ENCODE measurements around the gene DLGAP1.

The DLGAP1 gene

GRCh38 chr18:3554811-3555427 lies 900.2 kb downstream of the DLGAP1 start:
- H3K9ac ChIP-seq (ENCODE audit: low read length): no peak overlapping the region
- no peaks in the 10 kb centered on the region for H3K4me1 ChIP-seq (ENCODE audit: insufficient read depth, low read length, severe bottlenecking)
- H3K4me3 ChIP-seq (ENCODE audit: low read depth, low read length, poor library complexity, severe bottlenecking): no peak overlapping the region
- H3K9me3 ChIP-seq (ENCODE audit: low read length): no peaks in the 10 kb centered on the region
- no peaks in the 10 kb centered on the region for H3K79me2 ChIP-seq (ENCODE audit: insufficient read depth, low read length)
- no peaks in the 10 kb centered on the region for H3K27me3 ChIP-seq (ENCODE audit: insufficient read depth, low read length)
- no peaks in the 10 kb centered on the region for H3K9me2 ChIP-seq (ENCODE audit: low read depth, low read length)
- H3K36me3 ChIP-seq (ENCODE audit: insufficient read depth, low read length): no peaks in the 10 kb centered on the region
- no peak overlapping the region for H3K4me2 ChIP-seq (ENCODE audit: low read length)
- H3K27ac ChIP-seq (ENCODE audit: low read depth, low read length, poor library complexity, severe bottlenecking): no peak overlapping the region
- TF ChIP-seq EZH2 (IDR thresholded peaks at IDR 0.05; ENCODE audit: borderline replicate concordance, low read length) (no peak), CTCF (IDR thresholded peaks at IDR 0.05; ENCODE audit: low read length) (no peak)
- no peak overlapping the region for H2AFZ ChIP-seq (ENCODE audit: low read length)
- no peaks in the 10 kb centered on the region for H4K20me1 ChIP-seq (ENCODE audit: insufficient read depth, low read length)
- H3F3A ChIP-seq (ENCODE audit: insufficient read depth, low read length): no peaks in the 10 kb centered on the region

GRCh38 chr18:3554091-3554601 lies 901.0 kb downstream of the DLGAP1 start:
- H3K9ac ChIP-seq (ENCODE audit: low read length): no peak overlapping the region
- H2AFZ ChIP-seq (ENCODE audit: low read length): no peak overlapping the region
- H3K4me3 ChIP-seq (ENCODE audit: low read depth, low read length, poor library complexity, severe bottlenecking): no peak overlapping the region
- H3K27ac ChIP-seq (ENCODE audit: low read depth, low read length, poor library complexity, severe bottlenecking): no peak overlapping the region
- no peaks in the 10 kb centered on the region for H3K36me3 ChIP-seq (ENCODE audit: insufficient read depth, low read length)
- H3K9me2 ChIP-seq (ENCODE audit: low read depth, low read length): no peaks in the 10 kb centered on the region
- H3K27me3 ChIP-seq (ENCODE audit: insufficient read depth, low read length): no peaks in the 10 kb centered on the region
- TF ChIP-seq CTCF (IDR thresholded peaks at IDR 0.05; ENCODE audit: low read length) (no peak), EZH2 (IDR thresholded peaks at IDR 0.05; ENCODE audit: borderline replicate concordance, low read length) (no peak)
- H3K79me2 ChIP-seq (ENCODE audit: insufficient read depth, low read length): no peaks in the 10 kb centered on the region
- H3K9me3 ChIP-seq (ENCODE audit: low read length): no peaks in the 10 kb centered on the region
- H3K4me2 ChIP-seq (ENCODE audit: low read length): no peak overlapping the region
- H4K20me1 ChIP-seq (ENCODE audit: insufficient read depth, low read length): no peaks in the 10 kb centered on the region
- H3K4me1 ChIP-seq (ENCODE audit: insufficient read depth, low read length, severe bottlenecking): no peaks in the 10 kb centered on the region
- H3F3A ChIP-seq (ENCODE audit: insufficient read depth, low read length): no peaks in the 10 kb centered on the region

- TF ChIP-seq CTCF (IDR thresholded peaks at IDR 0.05; ENCODE audit: low read length) (no peak), EZH2 (IDR thresholded peaks at IDR 0.05; ENCODE audit: borderline replicate concordance, low read length) (no peak)
- H3K4me1 ChIP-seq (ENCODE audit: insufficient read depth, low read length, severe bottlenecking): no peaks in the 10 kb centered on the region
- no peak overlapping the region for H3K4me3 ChIP-seq (ENCODE audit: low read depth, low read length, poor library complexity, severe bottlenecking)
- H3K79me2 ChIP-seq (ENCODE audit: insufficient read depth, low read length): no peaks in the 10 kb centered on the region
- no peak overlapping the region for H3K9ac ChIP-seq (ENCODE audit: low read length)
- H3K9me3 ChIP-seq (ENCODE audit: low read length): no peaks in the 10 kb centered on the region
- H3F3A ChIP-seq (ENCODE audit: insufficient read depth, low read length): no peaks in the 10 kb centered on the region
- no peaks in the 10 kb centered on the region for H3K9me2 ChIP-seq (ENCODE audit: low read depth, low read length)
- no peaks in the 10 kb centered on the region for H4K20me1 ChIP-seq (ENCODE audit: insufficient read depth, low read length)
- no peak overlapping the region for H3K4me2 ChIP-seq (ENCODE audit: low read length)
- H3K36me3 ChIP-seq (ENCODE audit: insufficient read depth, low read length): no peaks in the 10 kb centered on the region
- H2AFZ ChIP-seq (ENCODE audit: low read length): no peak overlapping the region
- no peak overlapping the region for H3K27ac ChIP-seq (ENCODE audit: low read depth, low read length, poor library complexity, severe bottlenecking)
- no peaks in the 10 kb centered on the region for H3K27me3 ChIP-seq (ENCODE audit: insufficient read depth, low read length)
Measured at GRCh38 chr18:3552305-3552704, 902.8 kb downstream of the DLGAP1 start.

Data from OCI-LY1 (cell line).